Gastrocnemius medialis (tissue), 4 donors: ENCODE measurements around the gene PRKCE.

Source experiments
- CTCF ChIP-seq, 5 experiments: fragments of 450-650 bp in 3 of 5; fragments of 200-600 bp in 2 of 5; sonication (generic) in 2 of 5; IDR thresholded peaks in 4 of 5; conservative IDR thresholded peaks in 1 of 5; 1 replicate in 4 of 5; 2 replicates in 1 of 5; pipeline ENCODE4 v1.5.1; 2016 to 2019; ENCODE audit warnings: antibody characterized with exemption in 5 of 5, mild to moderate bottlenecking in 3 of 5, moderate library complexity in 3 of 5
- POLR2A ChIP-seq, 2 donors: fragments of 450-650 bp; IDR thresholded peaks; one replicate each; pipeline ENCODE4 v1.6.1; 2017; ENCODE audit warnings: antibody characterized with exemption in 2 of 2, mild to moderate bottlenecking in 2 of 2, moderate library complexity in 2 of 2

GRCh38 chr2:45908316-45909170 lies 257.1 kb downstream of the PRKCE start:
- TF ChIP-seq CTCF (IDR thresholded peaks at IDR 0.05 in 4 of 5, conservative IDR thresholded peaks at IDR 0.05 in 1 of 5) (no peak), POLR2A (IDR thresholded peaks at IDR 0.05) (no peak)
